Prostate gland (tissue), 2 donors: ENCODE data around the gene EXOC8.

Experiments
- POLR2A ChIP-seq: fragments of 450-650 bp; IDR thresholded peaks from one replicate; pipeline ENCODE4 v1.6.1; 2016; ENCODE audit warnings: antibody characterized with exemption, mild to moderate bottlenecking
- TF ChIP-seq, protein P1 (sequence below), 4 experiments: fragments of 200-600 bp in 2 of 4; fragments of 450-650 bp in 2 of 4; sonication (generic) in 2 of 4; IDR thresholded peaks; 1 replicate in 3 of 4; 2 replicates in 1 of 4; pipeline ENCODE4 v1.5.1; 2016 to 2019; ENCODE audit warnings: antibody characterized with exemption in 4 of 4, mild to moderate bottlenecking in 2 of 4, moderate library complexity in 2 of 4

DNA sequence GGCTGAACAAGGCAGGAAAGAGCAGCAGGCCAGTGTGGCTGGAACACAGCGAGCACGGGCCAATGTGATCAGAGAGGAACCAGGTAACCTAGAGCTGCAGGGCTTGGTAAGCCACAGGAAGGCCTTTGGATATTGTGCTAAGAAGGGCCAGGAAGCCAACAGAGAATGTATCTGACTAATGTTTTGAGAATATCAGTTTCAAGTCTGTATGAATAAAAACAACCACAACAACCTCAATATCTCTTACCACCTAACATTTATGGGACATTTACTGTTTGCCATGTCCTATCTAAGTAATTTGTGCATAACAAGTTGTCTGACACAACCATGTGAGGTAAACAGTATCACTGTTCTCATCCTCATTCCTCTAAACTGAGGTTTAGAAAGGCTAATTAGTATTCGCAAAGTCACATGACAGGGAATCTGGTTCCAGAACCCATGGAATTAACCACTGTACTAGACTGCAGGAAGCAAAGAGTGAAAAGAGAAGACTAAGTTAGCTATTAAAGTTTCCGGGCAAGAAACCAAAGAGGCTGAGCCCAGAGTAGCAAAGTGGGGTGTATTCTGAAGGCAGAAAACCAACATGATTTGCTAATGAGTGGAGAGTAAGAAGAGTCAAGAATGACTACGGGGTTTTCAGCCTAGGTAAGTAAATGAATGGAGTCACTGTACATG is 39.4 kb upstream of the EXOC8 start:
- no peak for TF ChIP-seq POLR2A
- TF ChIP-seq, protein P1, sequence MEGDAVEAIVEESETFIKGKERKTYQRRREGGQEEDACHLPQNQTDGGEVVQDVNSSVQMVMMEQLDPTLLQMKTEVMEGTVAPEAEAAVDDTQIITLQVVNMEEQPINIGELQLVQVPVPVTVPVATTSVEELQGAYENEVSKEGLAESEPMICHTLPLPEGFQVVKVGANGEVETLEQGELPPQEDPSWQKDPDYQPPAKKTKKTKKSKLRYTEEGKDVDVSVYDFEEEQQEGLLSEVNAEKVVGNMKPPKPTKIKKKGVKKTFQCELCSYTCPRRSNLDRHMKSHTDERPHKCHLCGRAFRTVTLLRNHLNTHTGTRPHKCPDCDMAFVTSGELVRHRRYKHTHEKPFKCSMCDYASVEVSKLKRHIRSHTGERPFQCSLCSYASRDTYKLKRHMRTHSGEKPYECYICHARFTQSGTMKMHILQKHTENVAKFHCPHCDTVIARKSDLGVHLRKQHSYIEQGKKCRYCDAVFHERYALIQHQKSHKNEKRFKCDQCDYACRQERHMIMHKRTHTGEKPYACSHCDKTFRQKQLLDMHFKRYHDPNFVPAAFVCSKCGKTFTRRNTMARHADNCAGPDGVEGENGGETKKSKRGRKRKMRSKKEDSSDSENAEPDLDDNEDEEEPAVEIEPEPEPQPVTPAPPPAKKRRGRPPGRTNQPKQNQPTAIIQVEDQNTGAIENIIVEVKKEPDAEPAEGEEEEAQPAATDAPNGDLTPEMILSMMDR (IDR thresholded peaks at IDR 0.05) = no peak
